ENCODE data around the gene UGT8.
"Not testable (repeated sequence)": the region's sequence is repeated elsewhere in the genome, so short reads cannot be mapped to it uniquely, and the experiment has no call there.

The UGT8 gene

DNA sequence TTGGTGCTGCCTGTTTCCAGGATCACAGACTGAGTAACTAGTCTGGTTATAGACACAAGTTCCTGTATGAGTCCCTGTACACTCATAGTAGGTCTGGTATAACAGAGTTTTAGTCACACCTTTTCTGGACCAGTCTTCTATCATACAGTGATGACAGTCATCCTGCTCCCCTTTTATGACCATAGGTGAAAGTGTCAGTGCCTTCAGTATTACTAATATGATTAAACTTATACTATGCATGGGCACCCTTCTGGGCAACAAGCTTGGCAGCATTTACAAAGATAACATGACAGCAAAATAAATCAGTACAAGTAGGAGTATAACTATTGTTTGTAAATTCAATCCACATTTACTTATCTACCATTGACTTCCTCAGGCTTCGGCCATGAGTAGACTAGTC, 8.2 kb upstream of the UGT8 start:
- H3K9me3 ChIP-seq (ENCODE audit: control insufficient read depth in 1 of 2, low read length in 2 of 2); H3K4me3 ChIP-seq (ENCODE audit: low read depth in 1 of 2, low read length in 2 of 2); H3K27ac ChIP-seq (ENCODE audit: low read depth, low read length); H3K36me3 ChIP-seq (ENCODE audit: control insufficient read depth in 1 of 2, insufficient read depth in 2 of 2, low read length in 2 of 2); H3K27me3 ChIP-seq (ENCODE audit: control insufficient read depth in 1 of 2, insufficient read depth in 2 of 2, low read length in 2 of 2); H3K4me1 ChIP-seq (ENCODE audit: control insufficient read depth in 1 of 2, insufficient read depth in 2 of 2, low read length in 2 of 2); H3K9ac ChIP-seq (ENCODE audit: low read depth in 1 of 2, low read length in 2 of 2): not testable (repeated sequence)

GRCh38 chr4:114593526-114593925, 5.1 kb upstream of the UGT8 start:
- Histone ChIP-seq H3K9ac (ENCODE audit: low read depth in 1 of 2, low read length in 2 of 2) (no peak overlapping the region), H3K27ac (ENCODE audit: low read depth, low read length) (no peak overlapping the region), H3K4me1 (ENCODE audit: control insufficient read depth in 1 of 2, insufficient read depth in 2 of 2, low read length in 2 of 2) (no peaks in the 10 kb centered on the region), H3K4me3 (ENCODE audit: low read depth in 1 of 2, low read length in 2 of 2) (no peak overlapping the region), H3K27me3 (ENCODE audit: control insufficient read depth in 1 of 2, insufficient read depth in 2 of 2, low read length in 2 of 2) (peaks cover 4 to 6% of the 10 kb centered on the region in 2 donors), H3K36me3 (ENCODE audit: control insufficient read depth in 1 of 2, insufficient read depth in 2 of 2, low read length in 2 of 2) (no peaks in the 10 kb centered on the region), H3K9me3 (ENCODE audit: control insufficient read depth in 1 of 2, low read length in 2 of 2) (peaks cover 0 to 7% of the 10 kb centered on the region in 2 donors)

DNA sequence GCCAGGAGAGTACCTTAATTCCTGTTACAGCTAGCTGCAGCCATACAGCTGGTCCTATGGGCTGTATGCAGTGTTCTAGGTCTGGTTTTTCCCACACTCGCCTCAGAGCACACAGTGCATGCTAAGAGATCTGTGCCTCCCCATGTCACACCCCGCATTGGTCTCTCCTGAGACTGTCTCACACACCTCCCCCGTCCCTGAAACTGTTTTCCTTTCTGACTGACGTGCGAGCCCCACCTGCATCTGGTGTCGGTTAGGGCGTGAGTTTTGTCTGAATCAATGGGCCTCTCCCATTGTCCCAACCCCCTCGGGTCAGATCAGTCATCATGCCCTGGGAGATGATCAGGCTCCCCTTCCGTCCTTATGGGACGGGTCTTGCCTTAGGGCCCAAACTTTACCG, 3.4 kb upstream of the UGT8 start:
- Histone ChIP-seq H3K4me1 (ENCODE audit: control insufficient read depth in 1 of 2, insufficient read depth in 2 of 2, low read length in 2 of 2) (no peaks in the 10 kb centered on the region), H3K36me3 (ENCODE audit: control insufficient read depth in 1 of 2, insufficient read depth in 2 of 2, low read length in 2 of 2) (no peaks in the 10 kb centered on the region), H3K9ac (ENCODE audit: low read depth in 1 of 2, low read length in 2 of 2) (no peak overlapping the region), H3K4me3 (ENCODE audit: low read depth in 1 of 2, low read length in 2 of 2) (no peak overlapping the region), H3K27me3 (ENCODE audit: control insufficient read depth in 1 of 2, insufficient read depth in 2 of 2, low read length in 2 of 2) (peaks cover 4 to 9% of the 10 kb centered on the region in 2 donors), H3K9me3 (ENCODE audit: control insufficient read depth in 1 of 2, low read length in 2 of 2) (peaks cover 0 to 7% of the 10 kb centered on the region in 2 donors), H3K27ac (ENCODE audit: low read depth, low read length) (no peak overlapping the region)

DNA sequence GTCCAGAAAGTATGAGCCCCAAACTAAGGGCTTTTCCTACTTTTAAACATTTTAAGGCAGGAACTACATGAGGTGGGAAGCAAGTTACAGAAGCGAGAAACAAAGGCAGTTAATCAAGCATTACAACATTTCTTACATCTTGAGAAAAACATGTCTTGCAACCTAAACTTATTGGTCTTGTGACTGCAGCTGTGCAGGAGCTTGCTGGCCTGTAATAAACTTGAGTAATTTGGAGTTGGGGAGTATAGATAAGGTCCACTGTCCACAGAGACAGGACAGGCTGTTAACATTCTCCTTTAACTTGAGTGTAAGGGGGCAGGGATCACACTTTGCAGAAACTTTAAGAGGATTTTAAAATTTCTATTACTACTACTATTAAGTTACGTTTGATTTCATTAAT, 2.7 kb upstream of the UGT8 start:
- H3K9ac ChIP-seq (ENCODE audit: low read depth in 1 of 2, low read length in 2 of 2), result no peak overlapping the region
- H3K27me3 ChIP-seq (ENCODE audit: control insufficient read depth in 1 of 2, insufficient read depth in 2 of 2, low read length in 2 of 2), result peaks cover 4 to 9% of the 10 kb centered on the region in 2 donors
- no peak overlapping the region for H3K27ac ChIP-seq (ENCODE audit: low read depth, low read length)
- H3K4me1 ChIP-seq (ENCODE audit: control insufficient read depth in 1 of 2, insufficient read depth in 2 of 2, low read length in 2 of 2), result no peaks in the 10 kb centered on the region
- no peak overlapping the region for H3K4me3 ChIP-seq (ENCODE audit: low read depth in 1 of 2, low read length in 2 of 2)
- H3K36me3 ChIP-seq (ENCODE audit: control insufficient read depth in 1 of 2, insufficient read depth in 2 of 2, low read length in 2 of 2), result no peaks in the 10 kb centered on the region
- H3K9me3 ChIP-seq (ENCODE audit: control insufficient read depth in 1 of 2, low read length in 2 of 2), result peaks cover 0 to 7% of the 10 kb centered on the region in 2 donors

- Histone ChIP-seq H3K36me3 (ENCODE audit: control insufficient read depth in 1 of 2, insufficient read depth in 2 of 2, low read length in 2 of 2) (no peaks in the 10 kb centered on the region), H3K4me3 (ENCODE audit: low read depth in 1 of 2, low read length in 2 of 2) (peak overlapping the region; percentile 74 to 89), H3K9ac (ENCODE audit: low read depth in 1 of 2, low read length in 2 of 2) (peak overlapping the region; percentile 49 to 67), H3K27ac (ENCODE audit: low read depth, low read length) (peak overlapping the region; percentile 36), H3K4me1 (ENCODE audit: control insufficient read depth in 1 of 2, insufficient read depth in 2 of 2, low read length in 2 of 2) (peaks cover 6 to 12% of the 10 kb centered on the region in 2 donors), H3K9me3 (ENCODE audit: control insufficient read depth in 1 of 2, low read length in 2 of 2) (peaks cover 0 to 7% of the 10 kb centered on the region in 2 donors), H3K27me3 (ENCODE audit: control insufficient read depth in 1 of 2, insufficient read depth in 2 of 2, low read length in 2 of 2) (peaks cover 4 to 9% of the 10 kb centered on the region in 2 donors)
Measured at GRCh38 chr4:114597410-114598115, 1.0 kb upstream of the UGT8 start.

GRCh38 chr4:114599231-114599902, 760 bp downstream of the UGT8 start:
- Histone ChIP-seq H3K27ac (ENCODE audit: low read depth, low read length) (peak overlapping the region; percentile 73), H3K9me3 (ENCODE audit: control insufficient read depth in 1 of 2, low read length in 2 of 2) (peaks cover 0 to 7% of the 10 kb centered on the region in 2 donors), H3K27me3 (ENCODE audit: control insufficient read depth in 1 of 2, insufficient read depth in 2 of 2, low read length in 2 of 2) (peaks cover 4 to 9% of the 10 kb centered on the region in 2 donors), H3K36me3 (ENCODE audit: control insufficient read depth in 1 of 2, insufficient read depth in 2 of 2, low read length in 2 of 2) (no peaks in the 10 kb centered on the region), H3K4me1 (ENCODE audit: control insufficient read depth in 1 of 2, insufficient read depth in 2 of 2, low read length in 2 of 2) (peaks cover 11 to 20% of the 10 kb centered on the region in 2 donors), H3K9ac (ENCODE audit: low read depth in 1 of 2, low read length in 2 of 2) (peak overlapping the region; percentile 73 to 76), H3K4me3 (ENCODE audit: low read depth in 1 of 2, low read length in 2 of 2) (peak overlapping the region; percentile 74 to 89)

GRCh38 chr4:114599903-114600552, 1.4 kb downstream of the UGT8 start:
- Histone ChIP-seq H3K27ac (ENCODE audit: low read depth, low read length) (peak overlapping the region; percentile 73), H3K4me3 (ENCODE audit: low read depth in 1 of 2, low read length in 2 of 2) (peak overlapping the region; percentile 74 to 89), H3K27me3 (ENCODE audit: control insufficient read depth in 1 of 2, insufficient read depth in 2 of 2, low read length in 2 of 2) (peaks cover 4 to 9% of the 10 kb centered on the region in 2 donors), H3K9ac (ENCODE audit: low read depth in 1 of 2, low read length in 2 of 2) (peak overlapping the region; percentile 73 to 76), H3K4me1 (ENCODE audit: control insufficient read depth in 1 of 2, insufficient read depth in 2 of 2, low read length in 2 of 2) (peaks cover 11 to 20% of the 10 kb centered on the region in 2 donors), H3K9me3 (ENCODE audit: control insufficient read depth in 1 of 2, low read length in 2 of 2) (peaks cover 0 to 5% of the 10 kb centered on the region in 2 donors), H3K36me3 (ENCODE audit: control insufficient read depth in 1 of 2, insufficient read depth in 2 of 2, low read length in 2 of 2) (no peaks in the 10 kb centered on the region)

GRCh38 chr4:114600672-114601071, 2.1 kb downstream of the UGT8 start:
- Histone ChIP-seq H3K36me3 (ENCODE audit: control insufficient read depth in 1 of 2, insufficient read depth in 2 of 2, low read length in 2 of 2) (no peaks in the 10 kb centered on the region), H3K9me3 (ENCODE audit: control insufficient read depth in 1 of 2, low read length in 2 of 2) (no peaks in the 10 kb centered on the region), H3K27ac (ENCODE audit: low read depth, low read length) (no peak overlapping the region), H3K27me3 (ENCODE audit: control insufficient read depth in 1 of 2, insufficient read depth in 2 of 2, low read length in 2 of 2) (peaks cover 4 to 6% of the 10 kb centered on the region in 2 donors), H3K4me1 (ENCODE audit: control insufficient read depth in 1 of 2, insufficient read depth in 2 of 2, low read length in 2 of 2) (peaks cover 11 to 20% of the 10 kb centered on the region in 2 donors), H3K4me3 (ENCODE audit: low read depth in 1 of 2, low read length in 2 of 2) (peak overlapping the region; percentile 74 to 89), H3K9ac (ENCODE audit: low read depth in 1 of 2, low read length in 2 of 2) (peak overlapping the region in 1 of 2 donors; percentile 76)

- peaks cover 4 to 6% of the 10 kb centered on the region in 2 donors for H3K27me3 ChIP-seq (ENCODE audit: control insufficient read depth in 1 of 2, insufficient read depth in 2 of 2, low read length in 2 of 2)
- H3K36me3 ChIP-seq (ENCODE audit: control insufficient read depth in 1 of 2, insufficient read depth in 2 of 2, low read length in 2 of 2), result no peaks in the 10 kb centered on the region
- no peak overlapping the region for H3K27ac ChIP-seq (ENCODE audit: low read depth, low read length)
- peaks cover 16 to 27% of the 10 kb centered on the region in 2 donors for H3K4me1 ChIP-seq (ENCODE audit: control insufficient read depth in 1 of 2, insufficient read depth in 2 of 2, low read length in 2 of 2)
- H3K4me3 ChIP-seq (ENCODE audit: low read depth in 1 of 2, low read length in 2 of 2), result peak overlapping the region; percentile 74 to 89
- H3K9me3 ChIP-seq (ENCODE audit: control insufficient read depth in 1 of 2, low read length in 2 of 2), result no peaks in the 10 kb centered on the region
- H3K9ac ChIP-seq (ENCODE audit: low read depth in 1 of 2, low read length in 2 of 2), result no peak overlapping the region
Measured at GRCh38 chr4:114601304-114602052, 2.9 kb downstream of the UGT8 start.
